HG03457 (cell line): ENCODE results near the gene NECAP2.

Experiments used
- ATAC-seq: cut with Tn5 transposase; IDR thresholded peaks from one replicate; pipeline ENCODE4 v1.9.1; 2021; ENCODE audit warnings: moderate number of reproducible peaks; ENCODE audit not compliant: unreplicated experiment

The NECAP2 gene

GRCh38 chr1:16440470-16441281 lies at the start of gene NECAP2:
NECAP2 (plus strand) TSS chr1:16440724; CDS start chr1:16440762, 38 bp downstream.
- ATAC-seq: peak; percentile 65

- ATAC-seq: no peak
Measured at GRCh38 chr1:16391411-16391810, 49.1 kb upstream of the NECAP2 start.

- ATAC-seq: no peak
Measured at GRCh38 chr1:16392740-16393569, 47.6 kb upstream of the NECAP2 start.

- ATAC-seq: no peak
Measured at GRCh38 chr1:16393570-16394521, 46.7 kb upstream of the NECAP2 start.

- ATAC-seq: no peak
Measured at GRCh38 chr1:16394977-16395376, 45.5 kb upstream of the NECAP2 start.

GRCh38 chr1:16396591-16396990 lies 43.9 kb upstream of the NECAP2 start:
- no peak for ATAC-seq

- no peak for ATAC-seq
Measured at GRCh38 chr1:16397120-16397519, 43.4 kb upstream of the NECAP2 start.

GRCh38 chr1:16398371-16398953 lies 42.1 kb upstream of the NECAP2 start:
- ATAC-seq: no peak

GRCh38 chr1:16402742-16403141 lies 37.8 kb upstream of the NECAP2 start:
- no peak for ATAC-seq

- no peak for ATAC-seq
Measured at GRCh38 chr1:16405441-16405840, 35.1 kb upstream of the NECAP2 start.

- ATAC-seq: no peak
Measured at GRCh38 chr1:16406868-16407267, 33.7 kb upstream of the NECAP2 start.

GRCh38 chr1:16409536-16410152 lies 30.9 kb upstream of the NECAP2 start:
- no peak for ATAC-seq

- no peak for ATAC-seq
Measured at GRCh38 chr1:16410803-16411202, 29.7 kb upstream of the NECAP2 start.

GRCh38 chr1:16413191-16413590 lies 27.3 kb upstream of the NECAP2 start:
- no peak for ATAC-seq

- ATAC-seq: no peak
Measured at GRCh38 chr1:16418823-16419425, 21.6 kb upstream of the NECAP2 start.

GRCh38 chr1:16420424-16421118 lies 20.0 kb upstream of the NECAP2 start:
- ATAC-seq: peak; percentile 76

- peak; percentile 19 for ATAC-seq
Measured at GRCh38 chr1:16421201-16421600, 19.3 kb upstream of the NECAP2 start.

- no peak for ATAC-seq
Measured at GRCh38 chr1:16422041-16422440, 18.5 kb upstream of the NECAP2 start.
